ENCODE data around the gene IL1B.
"Not testable (repeated sequence)": the region's sequence is repeated elsewhere in the genome, so short reads cannot be mapped to it uniquely, and the experiment has no call there.

IL1B gene

GRCh38 chr2:112833976-112834375, 2.6 kb downstream of the IL1B start:
- TF ChIP-seq CTCF (IDR thresholded peaks at IDR 0.05; ENCODE audit: insufficient read depth, low read length, poor library complexity, severe bottlenecking), result no peak
- Histone ChIP-seq H3K36me3 (ENCODE audit: control insufficient read depth, insufficient read depth, low read length) (no peaks in the 10 kb centered on the region), H3K27me3 (replicated peaks; ENCODE audit: control insufficient read depth, insufficient read depth, low read length) (no peaks in the 10 kb centered on the region), H3K4me3 (replicated peaks; ENCODE audit: low read depth, low read length) (no peak overlapping the region)
- DNase-seq (ENCODE audit: extremely low read depth, insufficient read length), result no peak

- H3K4me3 ChIP-seq (replicated peaks; ENCODE audit: low read depth, low read length); H3K36me3 ChIP-seq (ENCODE audit: control insufficient read depth, insufficient read depth, low read length); DNase-seq (ENCODE audit: extremely low read depth, insufficient read length); H3K27me3 ChIP-seq (replicated peaks; ENCODE audit: control insufficient read depth, insufficient read depth, low read length): not testable (repeated sequence)
Measured at GRCh38 chr2:112833639-112833931, 3.0 kb downstream of the IL1B start.

- TF ChIP-seq CTCF (IDR thresholded peaks at IDR 0.05; ENCODE audit: insufficient read depth, low read length, poor library complexity, severe bottlenecking), result no peak
- no peak overlapping the region for H3K4me3 ChIP-seq (replicated peaks; ENCODE audit: low read depth, low read length)
- H3K36me3 ChIP-seq (ENCODE audit: control insufficient read depth, insufficient read depth, low read length), result no peaks in the 10 kb centered on the region
- no peaks in the 10 kb centered on the region for H3K27me3 ChIP-seq (replicated peaks; ENCODE audit: control insufficient read depth, insufficient read depth, low read length)
- DNase-seq (ENCODE audit: extremely low read depth, insufficient read length), result no peak
Measured at GRCh38 chr2:112832841-112833638, 3.5 kb downstream of the IL1B start.

- no peaks in the 10 kb centered on the region for H3K27me3 ChIP-seq (replicated peaks; ENCODE audit: control insufficient read depth, insufficient read depth, low read length)
- no peaks in the 10 kb centered on the region for H3K36me3 ChIP-seq (ENCODE audit: control insufficient read depth, insufficient read depth, low read length)
- H3K4me3 ChIP-seq (replicated peaks; ENCODE audit: low read depth, low read length), result no peak overlapping the region
- TF ChIP-seq CTCF (IDR thresholded peaks at IDR 0.05; ENCODE audit: insufficient read depth, low read length, poor library complexity, severe bottlenecking), result no peak
- DNase-seq (ENCODE audit: extremely low read depth, insufficient read length), result no peak
Measured at GRCh38 chr2:112831946-112832840, 4.4 kb downstream of the IL1B start.

- no peak for TF ChIP-seq CTCF (IDR thresholded peaks at IDR 0.05; ENCODE audit: insufficient read depth, low read length, poor library complexity, severe bottlenecking)
- no peak overlapping the region for H3K4me3 ChIP-seq (replicated peaks; ENCODE audit: low read depth, low read length)
- no peaks in the 10 kb centered on the region for H3K27me3 ChIP-seq (replicated peaks; ENCODE audit: control insufficient read depth, insufficient read depth, low read length)
- no peaks in the 10 kb centered on the region for H3K36me3 ChIP-seq (ENCODE audit: control insufficient read depth, insufficient read depth, low read length)
- DNase-seq (ENCODE audit: extremely low read depth, insufficient read length), result no peak
Measured at GRCh38 chr2:112831513-112831845, 5.1 kb downstream of the IL1B start.

- Histone ChIP-seq H3K36me3 (ENCODE audit: control insufficient read depth, insufficient read depth, low read length) (no peaks in the 10 kb centered on the region), H3K4me3 (replicated peaks; ENCODE audit: low read depth, low read length) (no peak overlapping the region), H3K27me3 (replicated peaks; ENCODE audit: control insufficient read depth, insufficient read depth, low read length) (no peaks in the 10 kb centered on the region)
- DNase-seq (ENCODE audit: extremely low read depth, insufficient read length), result no peak
- TF ChIP-seq CTCF (IDR thresholded peaks at IDR 0.05; ENCODE audit: insufficient read depth, low read length, poor library complexity, severe bottlenecking), result no peak
Measured at GRCh38 chr2:112830682-112831512, 5.7 kb downstream of the IL1B start.

Measured in GM06990 (cell line).